SKM-1 (cell line): ENCODE results near the gene CNTFR.
A peak's percentile ranks its signal among the peaks of the same experiment; 100 is the strongest.

Experiments used
- DNase-seq: peaks from one replicate; lab custom pipeline; 2025; ENCODE audit not compliant: unreplicated experiment; lab: John Stamatoyannopoulos, UW

The CNTFR gene

GRCh38 chr9:34526026-34526425 lies 63.5 kb downstream of the CNTFR start:
- DNase-seq = no peak

GRCh38 chr9:34524349-34524748 lies 65.2 kb downstream of the CNTFR start:
- DNase-seq = no peak

- DNase-seq = peak; percentile 79
Measured at GRCh38 chr9:34522971-34523797, 66.3 kb downstream of the CNTFR start, which contains the start of gene ENHO. Gene ENHO, minus strand, starts transcription at chr9:34522990. Its CDS starts 1,295 bp downstream, at chr9:34521695.

- DNase-seq = no peak
Measured at GRCh38 chr9:34522091-34522887, 67.2 kb downstream of the CNTFR start.

GRCh38 chr9:34521406-34522045 lies 68.0 kb downstream of the CNTFR start:
- DNase-seq = no peak

GRCh38 chr9:34520505-34521385 lies 68.8 kb downstream of the CNTFR start:
- DNase-seq = no peak

- DNase-seq = no peak
Measured at GRCh38 chr9:34520096-34520495, 69.4 kb downstream of the CNTFR start.

- no peak for DNase-seq
Measured at GRCh38 chr9:34519321-34520020, 70.1 kb downstream of the CNTFR start.

- DNase-seq = no peak
Measured at GRCh38 chr9:34518896-34519295, 70.6 kb downstream of the CNTFR start.

- no peak for DNase-seq
Measured at GRCh38 chr9:34518110-34518616, 71.4 kb downstream of the CNTFR start.

GRCh38 chr9:34517185-34517584 lies 72.3 kb downstream of the CNTFR start:
- no peak for DNase-seq

GRCh38 chr9:34515959-34516358 lies 73.6 kb downstream of the CNTFR start:
- DNase-seq = no peak

GRCh38 chr9:34514816-34515215 lies 74.7 kb downstream of the CNTFR start:
- no peak for DNase-seq

- DNase-seq = no peak
Measured at GRCh38 chr9:34514401-34514800, 75.1 kb downstream of the CNTFR start.

GRCh38 chr9:34513567-34514214 lies 75.8 kb downstream of the CNTFR start:
- no peak for DNase-seq

GRCh38 chr9:34512131-34513078 lies 77.1 kb downstream of the CNTFR start:
- DNase-seq = no peak

GRCh38 chr9:34510497-34511468 lies 78.7 kb downstream of the CNTFR start:
- DNase-seq = no peak
